H9 (cell line): ENCODE data around the gene ACP1. TPM values are rescaled to one million over a fixed set of nuclear protein-coding genes. Genes with fewer than 3 reads are reported as not detected.

ENCODE experiments used
- DNase-seq: peaks from one replicate; pipeline ENCODE4 v3.0.0-alpha.2; 2017
- H2AFZ ChIP-seq: one replicate; pipeline ENCODE4 v1.6.1; 2013; ENCODE audit warnings: mild to moderate bottlenecking, low read length, control low read depth, moderate library complexity
- H2AK5ac ChIP-seq: 2 replicates; pipeline ENCODE4 v1.6.1; 2013; ENCODE audit warnings: low read length, control low read depth, mixed read lengths; ENCODE audit not compliant: insufficient read length
- H2BK120ac ChIP-seq: one replicate; pipeline ENCODE4 v1.6.1; 2013; ENCODE audit warnings: low read depth, mild to moderate bottlenecking, low read length, control low read depth, inconsistent platforms; ENCODE audit not compliant: poor library complexity, severe bottlenecking
- H2BK12ac ChIP-seq: 2 replicates; pipeline ENCODE4 v1.6.1; 2013; ENCODE audit warnings: low read length, control low read depth, mixed read lengths, low read depth; ENCODE audit not compliant: insufficient read length
- H2BK15ac ChIP-seq: 2 replicates; pipeline ENCODE4 v1.6.1; 2013; ENCODE audit warnings: low read depth, low read length, control low read depth
- H2BK20ac ChIP-seq: one replicate; pipeline ENCODE4 v1.6.1; 2013; ENCODE audit warnings: low read depth, mild to moderate bottlenecking, low read length, control low read depth, inconsistent platforms; ENCODE audit not compliant: poor library complexity, severe bottlenecking
- H2BK5ac ChIP-seq: 2 replicates; pipeline ENCODE4 v1.6.1; 2013; ENCODE audit warnings: low read length, control low read depth, mixed read lengths; ENCODE audit not compliant: insufficient read length
- H3K14ac ChIP-seq: 2 replicates; pipeline ENCODE4 v1.6.1; 2013; ENCODE audit warnings: low read length, control low read depth; ENCODE audit not compliant: insufficient read depth
- H3K18ac ChIP-seq: 2 replicates; pipeline ENCODE4 v1.6.1; 2013; ENCODE audit warnings: low read depth, mild to moderate bottlenecking, mixed read lengths, low read length, control low read depth; ENCODE audit not compliant: insufficient read length
- H3K23ac ChIP-seq: 2 replicates; pipeline ENCODE4 v1.6.1; 2013; ENCODE audit warnings: low read length, control low read depth, mixed read lengths, low read depth; ENCODE audit not compliant: insufficient read length
- H3K23me2 ChIP-seq: 2 replicates; pipeline ENCODE4 v1.6.1; 2013; ENCODE audit warnings: low read depth, mild to moderate bottlenecking, mixed read lengths, low read length, control low read depth; ENCODE audit not compliant: insufficient read length, poor library complexity, severe bottlenecking
- H3K27ac ChIP-seq: 2 replicates; pipeline ENCODE4 v1.5.1; 2013; ENCODE audit warnings: low read length, control low read depth, mixed read lengths, low read depth; ENCODE audit not compliant: insufficient read length
- H3K27me3 ChIP-seq: 2 replicates; pipeline ENCODE4 v1.6.1; 2013; ENCODE audit warnings: low read length, control low read depth, inconsistent platforms; ENCODE audit not compliant: insufficient read depth
- H3K4ac ChIP-seq: 2 replicates; pipeline ENCODE4 v1.6.1; 2013; ENCODE audit warnings: low read depth, mild to moderate bottlenecking, control low read depth, inconsistent platforms, low read length, moderate library complexity
- H3K4me1 ChIP-seq: 2 replicates; pipeline ENCODE4 v1.6.1; 2013; ENCODE audit warnings: low read length, control low read depth, inconsistent platforms; ENCODE audit not compliant: insufficient read depth
- H3K4me2 ChIP-seq: 2 replicates; pipeline ENCODE4 v1.6.1; 2013; ENCODE audit warnings: low read length, control low read depth, mixed read lengths; ENCODE audit not compliant: insufficient read length, insufficient read depth
- H3K56ac ChIP-seq: 2 replicates; pipeline ENCODE4 v1.6.1; 2013; ENCODE audit warnings: low read depth, mild to moderate bottlenecking, mixed read lengths, low read length, control low read depth; ENCODE audit not compliant: insufficient read length
- H3K79me1 ChIP-seq: 2 replicates; pipeline ENCODE4 v1.6.1; 2013; ENCODE audit warnings: low read depth, mild to moderate bottlenecking, moderate library complexity, low read length, control low read depth, inconsistent platforms; ENCODE audit not compliant: insufficient read depth, poor library complexity, severe bottlenecking
- H3K79me2 ChIP-seq: 2 replicates; pipeline ENCODE4 v1.6.1; 2013; ENCODE audit warnings: low read length, control low read depth, inconsistent platforms; ENCODE audit not compliant: insufficient read depth
- H3K9ac ChIP-seq: 2 replicates; pipeline ENCODE4 v1.6.1; 2013; ENCODE audit warnings: low read length, control low read depth, mixed read lengths; ENCODE audit not compliant: insufficient read length; ENCODE audit errors: extremely low read depth
- H3K9me3 ChIP-seq: one replicate; pipeline ENCODE4 v1.6.1; 2013; ENCODE audit warnings: low read depth, low read length, inconsistent platforms; ENCODE audit not compliant: control insufficient read depth
- H3T11ph ChIP-seq: one replicate; pipeline ENCODE4 v1.6.1; 2013; ENCODE audit warnings: mild to moderate bottlenecking, low read length, control low read depth, inconsistent platforms
- H4K20me1 ChIP-seq: one replicate; pipeline ENCODE4 v1.6.1; 2013; ENCODE audit not compliant: control insufficient read depth, insufficient read length, insufficient read depth
- H4K5ac ChIP-seq: 2 replicates; pipeline ENCODE4 v1.6.1; 2013; ENCODE audit warnings: low read depth, mild to moderate bottlenecking, mixed read lengths, low read length, control low read depth; ENCODE audit not compliant: insufficient read length
- H4K8ac ChIP-seq: replicated peaks from 2 replicates; pipeline ENCODE4 v1.6.1; 2013; ENCODE audit warnings: low read length, control low read depth, mixed read lengths, low read depth; ENCODE audit not compliant: insufficient read length
- H4K91ac ChIP-seq: 2 replicates; pipeline ENCODE4 v1.6.1; 2013; ENCODE audit warnings: low read depth, mild to moderate bottlenecking, moderate library complexity, mixed read lengths, low read length, control low read depth; ENCODE audit not compliant: insufficient read length
- H3K27ac Mint-ChIP-seq, 3 experiments: 2 replicates in 2 of 3; 3 replicates in 1 of 3; pipeline ENCODE4 v1.8.0; 2020 to 2021; ENCODE audit warnings: mixed read lengths in 3 of 3, mild to moderate bottlenecking in 1 of 3, moderate library complexity in 1 of 3
- H3K27me3 Mint-ChIP-seq: 2 replicates; pipeline ENCODE4 v1.8.0; 2021; ENCODE audit warnings: low read depth, mild to moderate bottlenecking, moderate library complexity, mixed read lengths
- H3K36me3 Mint-ChIP-seq, 3 experiments: 2 replicates in 2 of 3; 3 replicates in 1 of 3; pipeline ENCODE4 v1.8.0; 2020 to 2021; ENCODE audit warnings: low read depth in 3 of 3, mixed read lengths in 3 of 3; ENCODE audit not compliant: insufficient read depth in 1 of 3
- H3K4me1 Mint-ChIP-seq, 2 experiments: 2 replicates each; pipeline ENCODE4 v1.8.0; 2020; ENCODE audit warnings: mixed read lengths in 2 of 2
- H3K4me3 Mint-ChIP-seq, 2 experiments: 2 replicates in 1 of 2; 3 replicates in 1 of 2; pipeline ENCODE4 v1.8.0; 2020 to 2021; ENCODE audit warnings: mild to moderate bottlenecking in 2 of 2, mixed read lengths in 2 of 2, moderate library complexity in 1 of 2
- H3K9me3 Mint-ChIP-seq, 2 experiments: 2 replicates in 1 of 2; 3 replicates in 1 of 2; pipeline ENCODE4 v1.8.0; 2020; ENCODE audit warnings: mild to moderate bottlenecking in 2 of 2, mixed read lengths in 2 of 2, moderate library complexity in 1 of 2
- WGBS: extraction: QIAGEN DNeasy Blood & Tissue Kit; methylation state at CpG from one replicate; pipeline ENCODE4 v1.1.7; 2013; ENCODE audit warnings: missing lambda C conversion rate, low lambda C conversion rate, mixed read lengths; ENCODE audit not compliant: insufficient read length; ENCODE audit errors: extremely low coverage; 5-methylcytosine and 5-hydroxymethylcytosine counted together
- total RNA-seq: library from RNA; stranded (reverse); gene quantifications from 2 replicates; pipeline ENCODE4 v1.2.1, GENCODE V29; 2021
- TF ChIP-seq, protein P1 (sequence below): fragments of 200-600 bp; sonication (generic); conservative IDR thresholded peaks from 3 replicates; pipeline ENCODE4 v1.8.0; 2021; ENCODE audit warnings: antibody characterized with exemption, mild to moderate bottlenecking

ACP1 gene
- total RNA-seq, 1 experiment from 2014 or later = 143 TPM

- Histone ChIP-seq H4K91ac (no peak overlapping the region), H3K14ac (no peak overlapping the region), H4K20me1 (no peaks in the 10 kb centered on the region), H2AFZ (no peak overlapping the region), H3K27me3 (peaks cover 8% of the 10 kb centered on the region; the same call in 1 of the 2 replicates), H3K4me2 (peak overlapping the region; percentile 76), H3K23ac (no peak overlapping the region), H2BK20ac (no peak overlapping the region), H2BK15ac (no peak overlapping the region), H3K9me3 (no peaks in the 10 kb centered on the region), H3K27ac (no peak overlapping the region), H3K4ac (no peak overlapping the region), H3K79me1 (no peaks in the 10 kb centered on the region), H2BK5ac (no peak overlapping the region), H3K9ac (no peak overlapping the region), H3K18ac (no peak overlapping the region), H3K4me1 (peaks cover 16% of the 10 kb centered on the region), H2AK5ac (no peak overlapping the region), H4K5ac (no peak overlapping the region), H3K79me2 (no peaks in the 10 kb centered on the region), H3K56ac (no peak overlapping the region), H3T11ph (no peak overlapping the region), H3K23me2 (peaks cover 18% of the 10 kb centered on the region), H2BK120ac (no peak overlapping the region), H4K8ac (no peak overlapping the region), H2BK12ac (no peak overlapping the region)
- DNase-seq = peak; percentile 46
- H3K27ac Mint-ChIP-seq = no peak overlapping the region
- H3K36me3 Mint-ChIP-seq = no peaks in the 10 kb centered on the region; a peak in 1 of 7 replicates
- peaks cover 75% of the 10 kb centered on the region for H3K27me3 Mint-ChIP-seq
- H3K9me3 Mint-ChIP-seq = no peaks in the 10 kb centered on the region
- peaks cover 32 to 35% of the 10 kb centered on the region in 2 experiments for H3K4me1 Mint-ChIP-seq
- H3K4me3 Mint-ChIP-seq = peak overlapping the region; percentile 33 to 84; a peak in 4 of 5 replicates
- WGBS = no CpG with 5 or more reads among the region's 42 CpGs
- TF ChIP-seq, protein P1, sequence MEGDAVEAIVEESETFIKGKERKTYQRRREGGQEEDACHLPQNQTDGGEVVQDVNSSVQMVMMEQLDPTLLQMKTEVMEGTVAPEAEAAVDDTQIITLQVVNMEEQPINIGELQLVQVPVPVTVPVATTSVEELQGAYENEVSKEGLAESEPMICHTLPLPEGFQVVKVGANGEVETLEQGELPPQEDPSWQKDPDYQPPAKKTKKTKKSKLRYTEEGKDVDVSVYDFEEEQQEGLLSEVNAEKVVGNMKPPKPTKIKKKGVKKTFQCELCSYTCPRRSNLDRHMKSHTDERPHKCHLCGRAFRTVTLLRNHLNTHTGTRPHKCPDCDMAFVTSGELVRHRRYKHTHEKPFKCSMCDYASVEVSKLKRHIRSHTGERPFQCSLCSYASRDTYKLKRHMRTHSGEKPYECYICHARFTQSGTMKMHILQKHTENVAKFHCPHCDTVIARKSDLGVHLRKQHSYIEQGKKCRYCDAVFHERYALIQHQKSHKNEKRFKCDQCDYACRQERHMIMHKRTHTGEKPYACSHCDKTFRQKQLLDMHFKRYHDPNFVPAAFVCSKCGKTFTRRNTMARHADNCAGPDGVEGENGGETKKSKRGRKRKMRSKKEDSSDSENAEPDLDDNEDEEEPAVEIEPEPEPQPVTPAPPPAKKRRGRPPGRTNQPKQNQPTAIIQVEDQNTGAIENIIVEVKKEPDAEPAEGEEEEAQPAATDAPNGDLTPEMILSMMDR = no peak
Observed at GRCh38 chr2:288758-289361, 24.1 kb downstream of the ACP1 start.
